Measurements from ENCODE around the gene MAP2. TPM values are rescaled to one million over a fixed set of nuclear protein-coding genes. Genes with fewer than 3 reads are reported as not detected.

MAP2 gene
- total RNA-seq, 2 donors from 2014 or later, result 1.8 TPM

DNA sequence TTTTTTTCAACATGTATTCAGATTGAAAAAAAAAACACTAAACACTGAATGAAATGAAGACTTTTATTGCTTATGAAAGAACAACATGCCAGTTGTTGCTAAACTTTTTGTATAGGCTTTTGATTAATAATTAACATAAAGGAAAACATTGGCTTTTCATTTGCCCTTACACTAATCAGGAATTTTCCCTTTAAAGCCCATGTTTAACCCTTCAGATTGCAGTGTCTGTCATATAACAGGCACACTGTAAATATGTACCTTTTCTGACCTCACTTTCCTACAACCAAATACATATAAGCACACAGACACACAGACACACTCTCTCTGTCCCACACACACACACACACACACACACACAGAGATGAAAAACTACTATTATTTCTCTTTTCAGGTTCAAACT lies 84.4 kb downstream of the MAP2 start:
- Mint-ChIP-seq H3K27me3 (ENCODE audit: insufficient read depth) (peaks cover 27% of the 10 kb centered on the region), H3K4me1 (peaks cover 2% of the 10 kb centered on the region), H3K4me3 (no peak overlapping the region), H3K36me3 (ENCODE audit: low read depth) (no peaks in the 10 kb centered on the region), H3K9me3 (no peaks in the 10 kb centered on the region), H3K27ac (no peak overlapping the region)
- Histone ChIP-seq H3K4me3 (ENCODE audit: low read length) (no peak overlapping the region), H3K9me3 (ENCODE audit: control insufficient read depth, low read length) (no peaks in the 10 kb centered on the region), H3K27ac (ENCODE audit: low read depth, low read length) (no peak overlapping the region), H3K27me3 (ENCODE audit: control insufficient read depth, insufficient read depth, low read length, poor library complexity, severe bottlenecking) (no peaks in the 10 kb centered on the region), H3K9ac (ENCODE audit: extremely low read depth, low read length, poor library complexity, severe bottlenecking) (no peak overlapping the region), H3K4me1 (ENCODE audit: control insufficient read depth, insufficient read depth, low read length) (no peaks in the 10 kb centered on the region), H3K36me3 (ENCODE audit: control insufficient read depth, insufficient read depth, low read length) (no peaks in the 10 kb centered on the region)
- DNase-seq, result no peak
- TF ChIP-seq, protein P1, sequence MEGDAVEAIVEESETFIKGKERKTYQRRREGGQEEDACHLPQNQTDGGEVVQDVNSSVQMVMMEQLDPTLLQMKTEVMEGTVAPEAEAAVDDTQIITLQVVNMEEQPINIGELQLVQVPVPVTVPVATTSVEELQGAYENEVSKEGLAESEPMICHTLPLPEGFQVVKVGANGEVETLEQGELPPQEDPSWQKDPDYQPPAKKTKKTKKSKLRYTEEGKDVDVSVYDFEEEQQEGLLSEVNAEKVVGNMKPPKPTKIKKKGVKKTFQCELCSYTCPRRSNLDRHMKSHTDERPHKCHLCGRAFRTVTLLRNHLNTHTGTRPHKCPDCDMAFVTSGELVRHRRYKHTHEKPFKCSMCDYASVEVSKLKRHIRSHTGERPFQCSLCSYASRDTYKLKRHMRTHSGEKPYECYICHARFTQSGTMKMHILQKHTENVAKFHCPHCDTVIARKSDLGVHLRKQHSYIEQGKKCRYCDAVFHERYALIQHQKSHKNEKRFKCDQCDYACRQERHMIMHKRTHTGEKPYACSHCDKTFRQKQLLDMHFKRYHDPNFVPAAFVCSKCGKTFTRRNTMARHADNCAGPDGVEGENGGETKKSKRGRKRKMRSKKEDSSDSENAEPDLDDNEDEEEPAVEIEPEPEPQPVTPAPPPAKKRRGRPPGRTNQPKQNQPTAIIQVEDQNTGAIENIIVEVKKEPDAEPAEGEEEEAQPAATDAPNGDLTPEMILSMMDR (conservative IDR thresholded peaks at IDR 0.05), result no peak

DNA sequence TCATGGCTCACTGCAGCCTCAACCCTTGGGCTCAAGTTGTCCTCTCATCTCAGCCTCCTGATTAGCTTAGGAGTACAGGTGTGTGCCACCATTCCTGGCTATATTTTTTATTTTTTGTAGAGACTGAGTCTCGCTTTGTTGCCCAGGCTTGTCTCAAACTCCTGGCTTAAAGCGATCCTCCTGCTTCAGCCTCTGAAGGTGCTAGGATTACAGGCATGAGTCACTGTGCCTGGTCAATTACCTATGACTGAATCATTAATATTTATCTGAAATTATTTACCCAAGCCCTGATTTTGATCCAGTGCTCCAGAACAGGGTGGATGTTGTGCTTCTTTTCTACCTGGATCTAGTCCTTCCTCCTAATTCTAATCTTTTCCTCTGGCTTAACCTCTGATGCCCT lies 87.8 kb downstream of the MAP2 start:
- peaks cover 10% of the 10 kb centered on the region for H3K27me3 ChIP-seq (ENCODE audit: control insufficient read depth, insufficient read depth, low read length, poor library complexity, severe bottlenecking)
- H3K4me3 Mint-ChIP-seq, result no peak overlapping the region
- H3K4me3 ChIP-seq (ENCODE audit: low read length), result no peak overlapping the region
- no peak overlapping the region for H3K9ac ChIP-seq (ENCODE audit: extremely low read depth, low read length, poor library complexity, severe bottlenecking)
- no peaks in the 10 kb centered on the region for H3K9me3 Mint-ChIP-seq
- H3K36me3 Mint-ChIP-seq (ENCODE audit: low read depth), result no peaks in the 10 kb centered on the region
- H3K27me3 Mint-ChIP-seq (ENCODE audit: insufficient read depth), result peaks cover 48% of the 10 kb centered on the region
- peaks cover 2% of the 10 kb centered on the region for H3K4me1 Mint-ChIP-seq
- no peak for DNase-seq
- 92 to 95% methylated on average over 2 of the region's 2 CpGs for WGBS, 2 experiments (ENCODE audit: insufficient coverage in 1 of 2, insufficient read length in 1 of 2)
- H3K36me3 ChIP-seq (ENCODE audit: control insufficient read depth, insufficient read depth, low read length), result no peaks in the 10 kb centered on the region
- no peaks in the 10 kb centered on the region for H3K9me3 ChIP-seq (ENCODE audit: control insufficient read depth, low read length)
- no peak overlapping the region for H3K27ac ChIP-seq (ENCODE audit: low read depth, low read length)
- H3K4me1 ChIP-seq (ENCODE audit: control insufficient read depth, insufficient read depth, low read length), result no peaks in the 10 kb centered on the region
- no peak overlapping the region for H3K27ac Mint-ChIP-seq
- TF ChIP-seq, protein P1 (conservative IDR thresholded peaks at IDR 0.05), result no peak

DNA sequence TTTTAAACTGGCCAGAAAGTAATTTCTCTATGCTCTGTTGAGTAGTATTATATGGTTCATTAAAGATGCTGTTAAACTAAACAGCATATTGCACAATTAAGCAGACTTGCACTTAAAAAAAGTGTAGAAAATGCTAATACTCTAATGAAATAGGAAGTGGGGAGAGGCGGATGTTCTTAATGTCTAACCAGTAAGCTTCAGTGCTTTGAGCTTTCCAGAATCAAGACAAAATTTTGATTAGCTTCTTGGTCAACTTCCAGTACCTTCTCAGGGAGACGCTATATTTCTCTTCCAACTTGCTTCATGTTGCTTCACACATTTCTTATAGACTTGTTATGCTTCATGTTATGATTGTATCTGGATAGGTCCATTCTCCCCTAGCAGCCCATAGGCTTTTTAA lies 89.1 kb downstream of the MAP2 start:
- H3K9ac ChIP-seq (ENCODE audit: extremely low read depth, low read length, poor library complexity, severe bottlenecking), result no peak overlapping the region
- H3K4me3 ChIP-seq (ENCODE audit: low read length), result no peak overlapping the region
- H3K36me3 ChIP-seq (ENCODE audit: control insufficient read depth, insufficient read depth, low read length), result no peaks in the 10 kb centered on the region
- no peaks in the 10 kb centered on the region for H3K4me1 ChIP-seq (ENCODE audit: control insufficient read depth, insufficient read depth, low read length)
- H3K27ac ChIP-seq (ENCODE audit: low read depth, low read length), result no peak overlapping the region
- Mint-ChIP-seq H3K9me3 (no peaks in the 10 kb centered on the region), H3K27ac (no peak overlapping the region), H3K27me3 (ENCODE audit: insufficient read depth) (peaks cover 57% of the 10 kb centered on the region), H3K36me3 (ENCODE audit: low read depth) (no peaks in the 10 kb centered on the region), H3K4me1 (peaks cover 2% of the 10 kb centered on the region), H3K4me3 (no peak overlapping the region)
- 90 to 100% methylated on average over 1 to 2 of the region's 2 CpGs for WGBS, 2 experiments (ENCODE audit: insufficient coverage in 1 of 2, insufficient read length in 1 of 2)
- DNase-seq, result no peak
- H3K27me3 ChIP-seq (ENCODE audit: control insufficient read depth, insufficient read depth, low read length, poor library complexity, severe bottlenecking), result peaks cover 23% of the 10 kb centered on the region
- TF ChIP-seq, protein P1 (conservative IDR thresholded peaks at IDR 0.05), result no peak
- H3K9me3 ChIP-seq (ENCODE audit: control insufficient read depth, low read length), result no peaks in the 10 kb centered on the region
